ENCODE results near the gene EIF3J. TPM values are rescaled to one million over a fixed set of nuclear protein-coding genes. Genes with fewer than 3 reads are reported as not detected.

Gene EIF3J, protein sequence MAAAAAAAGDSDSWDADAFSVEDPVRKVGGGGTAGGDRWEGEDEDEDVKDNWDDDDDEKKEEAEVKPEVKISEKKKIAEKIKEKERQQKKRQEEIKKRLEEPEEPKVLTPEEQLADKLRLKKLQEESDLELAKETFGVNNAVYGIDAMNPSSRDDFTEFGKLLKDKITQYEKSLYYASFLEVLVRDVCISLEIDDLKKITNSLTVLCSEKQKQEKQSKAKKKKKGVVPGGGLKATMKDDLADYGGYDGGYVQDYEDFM
- 75.8 and 117 TPM in 2 replicates for total RNA-seq (2021)
- Bru-seq, nascent RNA = percentile 97 among the genes with signal in this experiment
- BruChase-seq, experiment 1, labeled RNA remaining after a 2-hour chase = percentile 94 among the genes with signal in this experiment
- BruChase-seq, experiment 2, labeled RNA remaining after a 6-hour chase = percentile 96 among the genes with signal in this experiment
- long read RNA-seq, transcript EIF3J-201 (8 exons, 2,569 nt) = major isoform, 100 of 119 reads
- long read RNA-seq, partial matches to known transcripts = 12 of 119 reads
- long read RNA-seq, other reads (novel, unspliced or antisense) = 5 of 119 reads

DNA sequence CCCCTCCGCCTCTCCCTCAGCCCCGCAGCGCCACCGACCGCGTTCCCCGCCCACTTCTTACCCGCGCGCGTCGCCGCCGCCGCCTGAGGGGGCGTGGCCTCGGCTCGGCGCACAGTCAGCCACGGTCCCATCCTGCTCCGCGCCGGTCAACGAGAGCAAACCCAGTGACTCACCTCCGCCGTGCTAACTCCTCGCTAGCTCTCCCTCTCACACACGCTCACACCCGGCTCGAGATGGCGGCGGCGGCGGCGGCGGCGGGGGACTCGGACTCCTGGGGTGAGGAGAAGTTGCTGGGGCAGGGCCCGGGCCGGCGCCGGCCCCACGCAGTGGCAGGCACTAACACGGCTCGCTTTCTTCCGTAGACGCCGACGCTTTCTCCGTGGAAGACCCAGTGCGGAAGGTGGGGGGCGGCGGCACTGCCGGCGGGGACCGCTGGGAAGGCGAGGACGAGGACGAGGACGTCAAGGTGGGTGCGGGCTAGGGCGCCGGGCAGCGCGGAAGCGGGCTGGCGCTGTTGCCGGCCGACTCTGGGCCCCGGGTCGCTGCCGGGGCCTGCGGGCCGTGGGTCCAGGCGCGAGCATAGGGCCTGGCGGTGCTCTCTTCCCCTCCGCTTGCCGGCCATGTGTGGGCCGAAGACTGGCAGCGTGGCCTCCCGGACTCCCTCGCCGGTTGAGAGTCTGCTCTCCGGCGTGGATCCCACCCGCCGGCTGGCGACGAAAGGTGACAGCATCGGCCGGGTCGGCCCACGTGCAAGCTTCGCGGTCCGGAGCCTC, at the start of gene EIF3J:
TSS of gene EIF3J (plus strand) at position 186 of the 773 bp plus-strand sequence. CDS start at position 234, 48 bp downstream.
- POLR2A ChIA-PET (ENCODE audit: unreplicated experiment) = interaction anchor here (0.5 to 0.9 kb wide), 9 partner anchors 8 to 1041 kb away, joined by 4 to 10 read pairs (median 7); partner anchors contain the start of genes CTDSPL2 and TRIM69
- Histone ChIP-seq H3K4me2 (peak within 1 kb of the TSS; percentile 94), H3K9me2 (ENCODE audit: insufficient read depth) (no peaks in the 10 kb centered on the region), H3K27ac (peak within 1 kb of the TSS; percentile 90), H2AFZ (peak within 1 kb of the TSS; percentile 89), H3K36me3 (ENCODE audit: low read depth) (peaks cover 13% of the 10 kb centered on the region), H4K20me1 (ENCODE audit: insufficient read depth) (peaks cover 22% of the 10 kb centered on the region), H3K4me1 (replicated peaks; ENCODE audit: insufficient read depth) (peaks cover 28% of the 10 kb centered on the region), H3K27me3 (ENCODE audit: insufficient read depth, low read depth) (no peaks in the 10 kb centered on the region), H3K79me2 (ENCODE audit: low read depth) (peaks cover 69% of the 10 kb centered on the region), H3K9me3 (ENCODE audit: insufficient read depth, low read depth) (no peaks in the 10 kb centered on the region), H3K4me3 (peak within 1 kb of the TSS; percentile 91), H3F3A (ENCODE audit: insufficient read depth, low read depth) (peaks cover 12% of the 10 kb centered on the region; the same call in 1 of the 2 replicates)
- intact Hi-C loops (cut with micrococcal nuclease; ENCODE audit: unreplicated experiment) = no loop called here
- BruUV-seq (replicated peaks) = no TSS peak
- CTCF ChIA-PET = interaction anchor here (0.6 to 1.1 kb wide), 2 partner anchors 48 to 669 kb away, joined by 3 to 9 read pairs; no protein-coding TSS in a partner anchor
- DNase-seq = peak; percentile 82 to 95
- TF ChIP-seq, protein P1, sequence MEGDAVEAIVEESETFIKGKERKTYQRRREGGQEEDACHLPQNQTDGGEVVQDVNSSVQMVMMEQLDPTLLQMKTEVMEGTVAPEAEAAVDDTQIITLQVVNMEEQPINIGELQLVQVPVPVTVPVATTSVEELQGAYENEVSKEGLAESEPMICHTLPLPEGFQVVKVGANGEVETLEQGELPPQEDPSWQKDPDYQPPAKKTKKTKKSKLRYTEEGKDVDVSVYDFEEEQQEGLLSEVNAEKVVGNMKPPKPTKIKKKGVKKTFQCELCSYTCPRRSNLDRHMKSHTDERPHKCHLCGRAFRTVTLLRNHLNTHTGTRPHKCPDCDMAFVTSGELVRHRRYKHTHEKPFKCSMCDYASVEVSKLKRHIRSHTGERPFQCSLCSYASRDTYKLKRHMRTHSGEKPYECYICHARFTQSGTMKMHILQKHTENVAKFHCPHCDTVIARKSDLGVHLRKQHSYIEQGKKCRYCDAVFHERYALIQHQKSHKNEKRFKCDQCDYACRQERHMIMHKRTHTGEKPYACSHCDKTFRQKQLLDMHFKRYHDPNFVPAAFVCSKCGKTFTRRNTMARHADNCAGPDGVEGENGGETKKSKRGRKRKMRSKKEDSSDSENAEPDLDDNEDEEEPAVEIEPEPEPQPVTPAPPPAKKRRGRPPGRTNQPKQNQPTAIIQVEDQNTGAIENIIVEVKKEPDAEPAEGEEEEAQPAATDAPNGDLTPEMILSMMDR (conservative IDR thresholded peaks at IDR 0.05) = no peak
- TF ChIP-seq EZH2 (IDR thresholded peaks at IDR 0.05; ENCODE audit: low read depth) = no peak

DNA sequence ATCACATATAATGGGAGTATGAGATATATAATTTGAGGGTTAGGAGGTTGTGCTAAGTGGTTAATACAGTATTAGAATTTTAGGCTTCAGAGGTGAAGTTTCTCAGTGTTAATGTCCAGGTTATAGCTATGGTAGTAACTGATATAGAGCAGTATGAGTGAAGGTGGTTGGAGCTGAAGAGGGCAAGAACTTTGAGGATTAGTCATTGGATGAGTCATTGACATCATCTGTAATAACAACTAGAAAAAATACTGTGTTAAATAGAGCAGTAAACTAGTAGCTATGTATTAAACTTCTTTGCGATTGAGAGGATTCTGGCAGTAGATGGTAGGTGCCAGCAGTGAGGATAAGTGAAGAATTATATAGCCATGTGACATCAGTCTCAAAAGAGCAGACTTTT, 47.5 kb upstream of the EIF3J start:
- no TSS peak for BruUV-seq (replicated peaks)
- Histone ChIP-seq H3K9me2 (ENCODE audit: insufficient read depth) (no peaks in the 10 kb centered on the region), H3K4me1 (replicated peaks; ENCODE audit: insufficient read depth) (peaks cover 9% of the 10 kb centered on the region; the same call in 1 of the 2 replicates), H3K79me2 (ENCODE audit: low read depth) (peaks cover 14% of the 10 kb centered on the region; the same call in 1 of the 2 replicates), H3K36me3 (ENCODE audit: low read depth) (no peaks in the 10 kb centered on the region), H2AFZ (no peak overlapping the region), H3F3A (ENCODE audit: insufficient read depth, low read depth) (no peaks in the 10 kb centered on the region), H3K27me3 (ENCODE audit: insufficient read depth, low read depth) (no peaks in the 10 kb centered on the region), H3K4me3 (no peak overlapping the region), H3K9me3 (ENCODE audit: insufficient read depth, low read depth) (no peaks in the 10 kb centered on the region), H3K27ac (no peak overlapping the region), H4K20me1 (ENCODE audit: insufficient read depth) (no peaks in the 10 kb centered on the region), H3K4me2 (no peak overlapping the region)
- ChIA-PET CTCF (interaction anchor here (0.5 to 1.1 kb wide), 2 partner anchors 47 to 149 kb away, joined by 3 read pairs; partner anchors contain the start of gene EIF3J), POLR2A (ENCODE audit: unreplicated experiment) (interaction anchor here (0.6 kb wide), 4 partner anchors 24 to 582 kb away, joined by 3 to 5 read pairs (median 4); no protein-coding TSS in a partner anchor)
- TF ChIP-seq EZH2 (IDR thresholded peaks at IDR 0.05; ENCODE audit: low read depth) = no peak
- TF ChIP-seq, protein P1 (conservative IDR thresholded peaks at IDR 0.05) = no peak
- peak in 1 of 2 experiments; percentile 51 for DNase-seq
- intact Hi-C loops (cut with micrococcal nuclease; ENCODE audit: unreplicated experiment) = no loop called here

DNA sequence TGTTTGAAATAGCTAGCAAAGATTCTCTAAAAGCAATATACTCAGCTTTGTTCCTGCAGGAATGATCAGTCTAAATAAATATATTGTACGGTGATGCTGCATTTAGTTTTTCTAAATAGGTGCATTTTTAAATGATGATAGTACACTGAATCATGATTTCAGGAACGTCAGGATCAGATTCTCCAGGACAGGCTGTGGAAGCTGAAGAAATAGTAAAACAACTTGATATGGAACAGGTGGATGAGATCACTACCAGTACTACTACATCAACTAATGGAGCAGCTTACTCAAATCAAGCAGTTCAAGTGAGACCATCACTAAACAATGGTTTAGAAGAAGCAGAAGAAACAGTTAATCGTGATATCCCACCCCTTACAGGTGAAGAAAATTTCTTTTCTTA, 46.3 kb upstream of the EIF3J start:
- no peaks in the 10 kb centered on the region for H3K9me2 ChIP-seq (ENCODE audit: insufficient read depth)
- intact Hi-C loops (cut with micrococcal nuclease; ENCODE audit: unreplicated experiment) = no loop called here
- H3K27ac ChIP-seq = no peak overlapping the region
- no peak for DNase-seq
- no peaks in the 10 kb centered on the region for H3K9me3 ChIP-seq (ENCODE audit: insufficient read depth, low read depth)
- no TSS peak for BruUV-seq (replicated peaks)
- CTCF ChIA-PET = no interaction called here
- no peak overlapping the region for H2AFZ ChIP-seq
- no peaks in the 10 kb centered on the region for H3K27me3 ChIP-seq (ENCODE audit: insufficient read depth, low read depth)
- peaks cover 14% of the 10 kb centered on the region; the same call in 1 of the 2 replicates for H3K79me2 ChIP-seq (ENCODE audit: low read depth)
- POLR2A ChIA-PET (ENCODE audit: unreplicated experiment) = no interaction called here
- H4K20me1 ChIP-seq (ENCODE audit: insufficient read depth) = no peaks in the 10 kb centered on the region
- H3K4me3 ChIP-seq = no peak overlapping the region
- peaks cover 9% of the 10 kb centered on the region; the same call in 1 of the 2 replicates for H3K4me1 ChIP-seq (replicated peaks; ENCODE audit: insufficient read depth)
- TF ChIP-seq, protein P1 (conservative IDR thresholded peaks at IDR 0.05) = no peak
- no peak for TF ChIP-seq EZH2 (IDR thresholded peaks at IDR 0.05; ENCODE audit: low read depth)
- no peak overlapping the region for H3K4me2 ChIP-seq
- H3K36me3 ChIP-seq (ENCODE audit: low read depth) = no peaks in the 10 kb centered on the region
- no peaks in the 10 kb centered on the region for H3F3A ChIP-seq (ENCODE audit: insufficient read depth, low read depth)
